NCI-H2196 treated with DMSO at 0.1 percent for 48 hours (cell line): ENCODE data around the gene PGAP2.
"Not testable (repeated sequence)": the region's sequence is repeated elsewhere in the genome, so short reads cannot be mapped to it uniquely, and the experiment has no call there.

Experiments used
- DNase-seq: peaks from one replicate; lab custom pipeline; 2025; ENCODE audit not compliant: unreplicated experiment; lab: John Stamatoyannopoulos, UW

Gene PGAP2

DNA sequence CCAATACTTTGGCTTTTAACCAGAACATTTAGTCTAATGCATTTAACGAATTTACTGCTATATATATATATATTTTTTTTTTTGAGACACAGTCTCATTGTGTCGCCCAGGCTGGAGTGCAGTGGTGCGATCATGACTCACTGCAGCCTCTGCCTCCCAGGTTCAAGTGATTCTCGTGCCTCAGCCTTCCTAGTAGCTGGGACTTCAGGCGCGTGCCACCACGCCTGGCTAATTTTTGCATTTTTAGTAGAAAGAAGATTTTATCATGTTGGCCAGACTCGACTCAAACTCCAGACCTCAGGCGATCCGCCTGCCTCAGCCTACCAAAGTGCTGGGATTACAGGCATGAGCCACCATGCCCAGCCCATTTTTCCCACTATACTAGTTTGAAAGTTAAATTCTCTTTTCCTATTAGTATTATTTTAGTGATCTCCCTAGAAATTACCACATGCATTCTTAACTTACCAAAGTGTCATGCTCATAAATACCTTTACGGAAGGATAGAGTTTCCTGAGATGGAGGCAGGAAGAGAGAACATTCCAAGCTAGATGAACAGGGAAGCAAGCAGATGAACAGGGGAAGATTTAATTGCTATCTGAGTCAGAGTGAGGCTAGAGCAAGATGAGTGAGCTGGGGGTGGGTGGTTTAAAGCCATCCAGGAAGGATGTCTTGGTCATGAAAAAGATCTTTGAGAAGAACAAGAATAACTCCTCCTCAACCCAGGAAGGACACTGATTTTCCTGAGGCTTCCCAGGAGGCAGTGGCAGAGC is 4.4 kb upstream of the PGAP2 start:
- no peak for DNase-seq

DNA sequence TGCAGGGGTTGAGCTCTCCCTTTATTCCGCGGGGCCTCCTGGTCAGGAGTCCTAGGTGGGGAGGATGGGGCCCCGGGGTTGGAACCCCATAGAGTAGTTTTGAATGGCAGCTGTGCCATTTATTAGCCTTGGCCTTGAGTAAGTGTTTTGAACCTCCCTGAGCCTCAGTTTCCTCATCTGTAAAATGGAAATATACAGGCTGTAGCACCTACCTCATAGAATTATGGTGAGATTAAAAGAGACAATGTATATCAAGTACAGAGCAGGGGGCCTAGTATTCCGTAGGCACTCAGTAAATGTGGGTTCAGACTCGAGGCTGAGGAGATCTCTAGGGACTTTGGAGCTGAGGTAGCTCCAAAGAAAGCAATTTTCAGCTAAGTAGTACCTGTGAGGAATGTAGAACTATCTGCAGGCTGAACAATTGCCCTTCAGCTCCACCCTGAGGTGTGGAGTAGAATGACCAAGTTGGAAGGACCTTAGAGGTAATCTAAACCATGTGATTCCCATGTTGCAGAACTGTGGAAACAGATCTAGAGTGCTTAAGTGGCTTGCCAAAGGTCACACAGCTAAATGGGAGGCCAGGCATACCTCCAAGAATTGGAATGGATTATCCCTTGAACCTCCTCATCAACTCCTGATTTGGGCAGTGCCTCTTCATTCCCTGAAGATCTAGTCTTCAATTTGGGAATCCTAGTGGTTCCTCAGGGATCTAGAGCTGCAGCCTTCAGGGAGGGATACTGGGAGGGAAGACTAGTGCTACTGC is 682 bp downstream of the PGAP2 start:
- peak; percentile 75 for DNase-seq

GRCh38 chr11:3809624-3809928 is 1.2 kb downstream of the PGAP2 start:
- no peak for DNase-seq

DNA sequence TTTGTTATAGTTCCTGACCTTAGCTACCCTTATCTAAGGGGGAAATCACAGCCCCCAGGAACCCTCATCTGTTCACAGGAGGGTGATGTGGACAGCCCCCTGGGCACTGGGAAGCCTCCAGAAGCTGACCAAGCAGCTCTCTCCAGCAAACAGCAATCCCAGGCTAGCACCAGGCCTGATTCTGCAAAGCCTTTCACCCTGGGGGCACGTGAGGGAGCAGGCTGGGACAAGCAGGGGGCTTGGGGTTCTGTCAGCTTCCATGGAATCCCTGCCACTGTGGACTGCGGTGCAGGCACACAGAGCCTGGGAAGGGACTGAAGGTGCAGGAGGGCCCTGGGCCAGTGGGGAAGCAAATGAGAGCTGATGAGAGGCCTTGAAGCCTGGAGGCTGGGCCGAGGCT is 2.1 kb downstream of the PGAP2 start:
- DNase-seq: no peak

GRCh38 chr11:3810951-3811350 is 2.6 kb downstream of the PGAP2 start:
- DNase-seq: no peak

DNA sequence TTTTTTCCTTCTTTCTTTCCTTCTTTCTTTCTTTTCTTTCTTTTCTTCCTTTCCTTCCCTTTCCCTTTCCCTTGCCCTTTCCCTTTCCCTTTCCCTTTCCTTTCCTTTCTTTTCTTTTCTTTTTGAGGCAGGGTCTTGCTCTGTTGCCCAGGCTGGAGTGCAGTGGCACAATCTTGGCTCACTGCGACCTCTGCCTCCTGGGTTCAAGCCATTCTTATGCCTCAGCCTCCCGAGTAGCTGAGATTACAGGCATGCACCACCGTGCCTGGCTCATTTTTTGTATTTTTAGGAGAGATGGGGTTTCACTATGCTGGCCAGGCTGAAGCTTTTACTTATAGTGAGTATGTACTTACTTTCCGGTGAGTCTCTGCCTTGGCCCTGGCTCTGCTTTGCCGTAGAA is 6.5 kb downstream of the PGAP2 start:
- not testable (repeated sequence) for DNase-seq

DNA sequence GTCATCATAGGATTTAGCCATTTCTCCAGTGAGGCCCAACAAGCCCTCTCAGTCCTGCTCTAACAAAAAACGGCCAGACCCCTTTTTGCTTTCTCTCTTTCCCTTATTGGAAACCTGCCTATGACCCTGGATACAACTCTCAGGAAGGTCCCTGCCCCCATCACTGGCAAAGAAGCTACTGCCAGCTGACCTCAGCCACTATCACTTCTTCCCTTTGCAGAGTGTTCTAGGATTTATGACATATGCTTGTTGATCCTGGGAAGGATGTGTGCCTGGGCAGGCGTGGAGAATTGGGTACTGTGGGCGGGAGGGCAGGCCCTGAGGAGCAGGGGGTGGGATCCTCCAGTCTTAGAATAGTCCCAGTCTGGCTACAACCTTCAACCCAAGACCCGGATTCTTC is 7.5 kb downstream of the PGAP2 start:
- DNase-seq: no peak

GRCh38 chr11:3816673-3817072 is 8.3 kb downstream of the PGAP2 start:
- DNase-seq: no peak

- DNase-seq: no peak
Observed at GRCh38 chr11:3817181-3817800, 8.9 kb downstream of the PGAP2 start.

GRCh38 chr11:3820971-3821370 is 12.6 kb downstream of the PGAP2 start:
- DNase-seq: no peak

- DNase-seq: no peak
Observed at GRCh38 chr11:3822312-3822711, 14.0 kb downstream of the PGAP2 start.

DNA sequence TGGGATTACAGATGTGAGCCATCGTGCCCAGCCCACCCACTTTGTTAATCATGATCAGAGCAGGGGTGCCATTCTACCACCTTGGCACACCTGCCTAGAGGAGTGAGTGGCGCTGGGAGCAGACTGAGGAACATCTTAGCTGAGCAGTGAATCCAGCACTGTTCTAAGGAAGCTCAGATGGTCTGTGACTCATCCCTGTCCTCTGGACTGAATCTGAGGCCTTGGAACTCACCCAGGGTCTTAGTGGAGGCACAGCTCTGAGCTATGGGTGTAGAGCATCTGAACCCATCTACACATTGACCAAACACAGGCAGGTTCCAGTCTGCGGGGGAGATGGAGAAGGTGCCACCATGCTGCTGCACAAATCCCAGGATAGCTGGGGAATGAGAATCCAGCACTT is 14.9 kb downstream of the PGAP2 start:
- no peak for DNase-seq

GRCh38 chr11:3823762-3824506 is 15.6 kb downstream of the PGAP2 start:
- no peak for DNase-seq

DNA sequence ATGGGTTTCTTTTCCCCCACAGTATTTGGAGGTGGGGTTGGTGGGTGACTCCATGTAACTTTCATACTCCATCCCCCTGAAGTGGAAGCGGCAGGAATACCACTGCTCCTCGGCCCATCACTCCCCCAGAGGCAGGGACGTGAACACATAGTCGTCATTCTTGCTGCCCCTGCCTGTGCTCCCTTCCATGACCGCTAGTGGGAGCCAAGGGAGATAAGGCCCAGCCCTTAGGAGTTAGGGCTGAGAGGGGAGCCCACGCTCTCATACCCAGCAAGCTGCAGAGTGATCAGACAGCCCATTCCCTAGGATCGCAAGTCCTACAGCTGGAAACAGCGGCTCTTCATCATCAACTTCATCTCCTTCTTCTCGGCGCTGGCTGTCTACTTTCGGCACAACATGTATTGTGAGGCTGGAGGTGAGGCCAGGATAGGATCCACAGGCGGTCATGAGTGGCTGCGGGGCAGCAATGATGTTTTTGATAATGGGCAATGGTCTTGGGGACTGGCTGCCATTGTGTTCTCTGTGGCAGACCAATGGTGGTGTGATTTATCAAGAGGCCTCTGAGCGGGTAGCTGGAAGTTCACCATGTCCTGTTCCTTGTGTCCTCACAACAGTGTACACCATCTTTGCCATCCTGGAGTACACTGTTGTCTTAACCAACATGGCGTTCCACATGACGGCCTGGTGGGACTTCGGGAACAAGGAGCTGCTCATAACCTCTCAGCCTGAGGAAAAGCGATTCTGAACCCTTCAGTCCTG is 16.5 kb downstream of the PGAP2 start:
- no peak for DNase-seq

- DNase-seq: no peak
Observed at GRCh38 chr11:3825473-3826154, 17.3 kb downstream of the PGAP2 start.

DNA sequence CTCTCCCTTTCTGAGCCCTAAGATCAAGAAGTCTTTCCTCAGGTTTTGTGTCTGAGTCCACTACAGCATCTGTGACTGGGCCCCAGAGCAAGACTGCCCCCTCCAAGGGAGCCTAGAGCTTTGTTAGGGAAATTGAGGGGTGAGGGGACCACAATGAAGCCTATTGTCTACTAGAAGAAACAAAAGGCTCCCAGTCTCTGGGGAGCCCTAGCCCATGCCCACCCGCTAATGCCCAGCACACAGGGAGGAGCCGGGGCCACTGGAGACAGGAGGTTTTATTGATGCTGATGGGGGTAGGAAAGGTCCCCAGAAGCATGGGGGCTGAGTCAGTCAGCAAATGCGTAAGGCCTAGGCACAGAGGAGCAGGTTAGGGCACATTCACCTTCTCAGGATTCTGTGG is 18.4 kb downstream of the PGAP2 start:
- no peak for DNase-seq

- DNase-seq: no peak
Observed at GRCh38 chr11:3827434-3828186, 19.2 kb downstream of the PGAP2 start.

DNA sequence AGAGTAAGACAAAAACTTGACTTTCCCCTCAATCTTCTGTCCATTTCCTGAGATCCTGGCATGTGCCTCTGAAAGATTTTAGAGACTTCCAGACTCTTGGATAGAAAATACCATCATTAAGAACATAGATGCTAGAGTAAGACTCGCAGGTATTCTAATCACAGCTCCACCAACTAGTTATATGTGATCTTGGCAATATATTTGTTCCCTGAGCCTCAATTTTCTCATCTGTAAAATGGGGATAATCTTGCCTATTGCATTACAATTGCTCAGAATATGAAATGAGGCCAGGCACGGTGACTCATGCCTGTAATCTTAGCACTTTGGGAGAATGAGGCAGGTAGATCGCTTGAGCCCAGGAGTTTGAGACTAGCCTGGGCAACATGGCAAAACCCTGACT is 21.7 kb downstream of the PGAP2 start:
- no peak for DNase-seq

DNA sequence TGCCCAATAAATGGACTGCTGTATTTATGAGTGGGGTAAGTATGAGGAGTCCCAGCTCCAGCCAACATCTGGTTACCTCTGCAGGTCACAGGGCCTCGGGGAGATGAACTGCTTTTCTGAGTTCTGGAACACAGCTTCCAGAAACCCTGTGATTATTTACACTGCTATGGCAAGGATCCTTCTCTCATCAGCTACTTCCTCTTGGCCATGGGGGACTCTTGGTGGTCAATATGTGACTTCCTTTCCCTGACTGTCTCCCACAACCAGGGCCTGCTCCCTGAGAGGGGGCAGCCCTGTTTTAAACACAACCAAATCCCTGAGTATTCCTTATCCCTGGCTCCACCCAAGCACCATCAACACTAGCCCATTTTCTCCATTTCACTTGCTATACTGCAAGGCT is 22.4 kb downstream of the PGAP2 start:
- DNase-seq: no peak
